ENCODE results near the gene TCEAL7. TPM values are rescaled to one million over a fixed set of nuclear protein-coding genes. Genes with fewer than 3 reads are reported as not detected.

The TCEAL7 gene
- total RNA-seq, 1 experiment from 2014 or later = not detected

DNA sequence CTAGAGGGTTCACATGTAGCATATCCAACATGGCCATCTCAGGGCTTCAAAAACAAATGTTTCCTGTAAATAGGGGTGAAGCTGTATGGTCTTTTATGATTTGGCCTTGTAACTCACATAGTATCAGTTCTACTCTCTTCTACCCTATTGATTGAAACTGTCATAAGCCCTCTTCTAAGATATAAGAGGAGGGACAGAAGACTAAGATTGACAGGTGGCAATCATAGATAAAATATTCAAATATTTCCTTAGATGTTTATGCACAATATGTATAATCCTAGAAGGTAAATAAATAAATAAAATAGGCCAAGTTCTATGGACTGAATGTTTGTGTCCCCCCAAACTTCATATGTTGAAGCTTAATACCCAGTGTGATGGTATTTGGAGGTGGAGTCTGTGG is 39.4 kb downstream of the TCEAL7 start:
- POLR2A ChIA-PET = no interaction called here
- H3K27me3 ChIP-seq (ENCODE audit: control insufficient read depth, insufficient read depth, low read length) = no peaks in the 10 kb centered on the region
- H3K27ac ChIP-seq (ENCODE audit: low read length) = no peak overlapping the region
- no peak overlapping the region for H3K4me3 ChIP-seq (ENCODE audit: low read depth in 2 of 2, low read length in 2 of 2)
- in situ Hi-C loops (cut with HindIII; ENCODE audit: low pct_unique_long_range_greater_than_20kb, low sequenced_read_pairs) (no loop called here), intact Hi-C loops (cut with micrococcal nuclease; ENCODE audit: unreplicated experiment) (no loop called here)
- no peaks in the 10 kb centered on the region for H3K9me3 ChIP-seq (ENCODE audit: control insufficient read depth, insufficient read depth, low read depth, low read length)
- peaks cover 4% of the 10 kb centered on the region; the same call in 1 of the 2 replicates for H3K4me1 ChIP-seq (ENCODE audit: control insufficient read depth, insufficient read depth, low read length)
- BruUV-seq (replicated peaks) = no TSS peak
- DNase-seq (ENCODE audit: low read depth, low spot score) = no peak
- no peaks in the 10 kb centered on the region for H3K36me3 ChIP-seq (ENCODE audit: control insufficient read depth, insufficient read depth, low read length)
- no peak for ATAC-seq
- CTCF ChIA-PET = interaction anchor here (0.6 kb wide), 1 partner anchor 427 kb away, joined by 5 read pairs; no protein-coding TSS in a partner anchor
- no peak for TF ChIP-seq TCF7L2 (IDR thresholded peaks at IDR 0.05; ENCODE audit: low read depth, low read length)
- TF ChIP-seq CTCF (IDR thresholded peaks at IDR 0.05) = no peak
- TF ChIP-seq SIN3A (IDR thresholded peaks at IDR 0.05; ENCODE audit: borderline replicate concordance, insufficient read depth, low read depth, low read length) = no peak
- TF ChIP-seq POLR2AphosphoS5 (IDR thresholded peaks at IDR 0.05; ENCODE audit: low read depth, low read length) = no peak
- TF ChIP-seq, protein P1, sequence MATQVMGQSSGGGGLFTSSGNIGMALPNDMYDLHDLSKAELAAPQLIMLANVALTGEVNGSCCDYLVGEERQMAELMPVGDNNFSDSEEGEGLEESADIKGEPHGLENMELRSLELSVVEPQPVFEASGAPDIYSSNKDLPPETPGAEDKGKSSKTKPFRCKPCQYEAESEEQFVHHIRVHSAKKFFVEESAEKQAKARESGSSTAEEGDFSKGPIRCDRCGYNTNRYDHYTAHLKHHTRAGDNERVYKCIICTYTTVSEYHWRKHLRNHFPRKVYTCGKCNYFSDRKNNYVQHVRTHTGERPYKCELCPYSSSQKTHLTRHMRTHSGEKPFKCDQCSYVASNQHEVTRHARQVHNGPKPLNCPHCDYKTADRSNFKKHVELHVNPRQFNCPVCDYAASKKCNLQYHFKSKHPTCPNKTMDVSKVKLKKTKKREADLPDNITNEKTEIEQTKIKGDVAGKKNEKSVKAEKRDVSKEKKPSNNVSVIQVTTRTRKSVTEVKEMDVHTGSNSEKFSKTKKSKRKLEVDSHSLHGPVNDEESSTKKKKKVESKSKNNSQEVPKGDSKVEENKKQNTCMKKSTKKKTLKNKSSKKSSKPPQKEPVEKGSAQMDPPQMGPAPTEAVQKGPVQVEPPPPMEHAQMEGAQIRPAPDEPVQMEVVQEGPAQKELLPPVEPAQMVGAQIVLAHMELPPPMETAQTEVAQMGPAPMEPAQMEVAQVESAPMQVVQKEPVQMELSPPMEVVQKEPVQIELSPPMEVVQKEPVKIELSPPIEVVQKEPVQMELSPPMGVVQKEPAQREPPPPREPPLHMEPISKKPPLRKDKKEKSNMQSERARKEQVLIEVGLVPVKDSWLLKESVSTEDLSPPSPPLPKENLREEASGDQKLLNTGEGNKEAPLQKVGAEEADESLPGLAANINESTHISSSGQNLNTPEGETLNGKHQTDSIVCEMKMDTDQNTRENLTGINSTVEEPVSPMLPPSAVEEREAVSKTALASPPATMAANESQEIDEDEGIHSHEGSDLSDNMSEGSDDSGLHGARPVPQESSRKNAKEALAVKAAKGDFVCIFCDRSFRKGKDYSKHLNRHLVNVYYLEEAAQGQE (IDR thresholded peaks at IDR 0.05; ENCODE audit: insufficient read depth in 1 of 2, low read depth in 2 of 2, low read length in 1 of 2) = no peak

- Histone ChIP-seq H3K9me3 (ENCODE audit: control insufficient read depth, insufficient read depth, low read depth, low read length) (no peaks in the 10 kb centered on the region), H3K27me3 (ENCODE audit: control insufficient read depth, insufficient read depth, low read length) (no peaks in the 10 kb centered on the region), H3K36me3 (ENCODE audit: control insufficient read depth, insufficient read depth, low read length) (no peaks in the 10 kb centered on the region; the same call in 1 of the 2 replicates), H3K4me3 (ENCODE audit: low read depth in 2 of 2, low read length in 2 of 2) (no peak overlapping the region), H3K27ac (ENCODE audit: low read length) (no peak overlapping the region), H3K4me1 (ENCODE audit: control insufficient read depth, insufficient read depth, low read length) (peaks cover 4% of the 10 kb centered on the region; the same call in 1 of the 2 replicates)
- no peak for TF ChIP-seq SIN3A (IDR thresholded peaks at IDR 0.05; ENCODE audit: borderline replicate concordance, insufficient read depth, low read depth, low read length)
- no peak for TF ChIP-seq CTCF (IDR thresholded peaks at IDR 0.05)
- TF ChIP-seq TCF7L2 (IDR thresholded peaks at IDR 0.05; ENCODE audit: low read depth, low read length) = no peak
- TF ChIP-seq, protein P1 (IDR thresholded peaks at IDR 0.05; ENCODE audit: insufficient read depth in 1 of 2, low read depth in 2 of 2, low read length in 1 of 2) = no peak
- POLR2A ChIA-PET = no interaction called here
- intact Hi-C loops (cut with micrococcal nuclease; ENCODE audit: unreplicated experiment) = no loop called here
- in situ Hi-C loops (cut with HindIII; ENCODE audit: low pct_unique_long_range_greater_than_20kb, low sequenced_read_pairs) = no loop called here
- CTCF ChIA-PET = no interaction called here
- ATAC-seq = no peak
- BruUV-seq (replicated peaks) = no TSS peak
- DNase-seq (ENCODE audit: low read depth, low spot score) = no peak
These were observed 42.8 kb downstream of the TCEAL7 start for GRCh38 chrX:103372886-103373285.
